Measurements from ENCODE around the gene MERTK.

- no peak for TF ChIP-seq CBX5 (IDR thresholded peaks at IDR 0.05; ENCODE audit: low read depth, low read length)
- TF ChIP-seq TEAD4 (IDR thresholded peaks at IDR 0.05; ENCODE audit: low read depth, low read length): no peak
- TF ChIP-seq CREB1 (IDR thresholded peaks at IDR 0.05): no peak
- TF ChIP-seq SP2 (IDR thresholded peaks at IDR 0.05; ENCODE audit: low read length): no peak
Observed at GRCh38 chr2:112054847-112055729, 156.7 kb downstream of the MERTK start, which contains the start of gene TMEM87B.

Measured in H1 (cell line).